ENCODE results near the gene TNFSF11.

TNFSF11 gene

DNA sequence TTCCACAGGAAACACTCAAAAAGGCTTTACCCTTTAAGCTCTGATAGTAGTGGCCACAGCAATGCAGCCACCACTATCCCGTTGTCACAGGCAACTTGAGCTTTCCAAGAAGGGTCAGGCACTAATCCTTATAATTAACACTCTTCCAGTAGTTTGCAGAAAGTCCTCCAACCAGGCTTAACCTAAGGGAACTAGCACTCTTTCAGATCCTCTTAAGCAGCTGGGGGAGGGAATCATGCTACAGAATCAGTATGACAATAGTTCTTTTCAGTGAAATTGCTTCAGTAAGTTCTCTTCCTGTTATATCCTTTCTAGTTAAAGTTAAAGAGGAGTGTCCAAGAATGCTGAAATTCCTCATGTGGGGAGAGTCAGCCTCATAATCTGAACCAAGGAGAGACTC, 82.2 kb downstream of the TNFSF11 start:
- DNase-seq, result no peak

DNA sequence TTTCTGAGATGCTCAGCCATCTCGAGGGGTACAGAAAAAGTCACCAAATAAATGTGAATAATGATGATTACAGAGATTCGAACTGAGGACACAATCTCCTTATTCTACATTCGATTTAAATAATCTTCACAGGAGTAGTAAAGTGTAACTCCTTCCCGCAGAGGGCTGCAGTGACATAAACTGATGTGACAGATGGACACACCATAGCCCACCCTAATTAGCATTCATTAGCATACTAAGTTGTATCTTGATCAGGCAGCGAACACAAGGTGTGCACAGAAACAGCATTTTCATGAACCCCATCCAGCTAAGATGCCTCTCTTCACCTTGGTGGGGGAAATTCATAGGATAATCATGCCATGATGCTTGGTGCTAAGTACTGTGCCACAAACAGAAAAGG, 83.0 kb downstream of the TNFSF11 start:
- no peak for DNase-seq

All from activated CD4-positive, alpha-beta T cell treated with anti-CD3 and anti-CD28 coated beads, Interleukin-2, amount 50 U/mL, for 4 hours (primary cell).